GM12872 (cell line): ENCODE data around the gene ROR1.

Experiments used
- CTCF ChIP-seq: IDR thresholded peaks from 3 replicates; pipeline ENCODE4 v1.5.1; 2011; ENCODE audit warnings: low read depth, mild to moderate bottlenecking, low read length, moderate library complexity; ENCODE audit not compliant: insufficient read depth

ROR1 gene

GRCh38 chr1:63874278-63874880 is 100.6 kb downstream of the ROR1 start:
- no peak for TF ChIP-seq CTCF

GRCh38 chr1:63875636-63876035 is 101.8 kb downstream of the ROR1 start:
- TF ChIP-seq CTCF = no peak

DNA sequence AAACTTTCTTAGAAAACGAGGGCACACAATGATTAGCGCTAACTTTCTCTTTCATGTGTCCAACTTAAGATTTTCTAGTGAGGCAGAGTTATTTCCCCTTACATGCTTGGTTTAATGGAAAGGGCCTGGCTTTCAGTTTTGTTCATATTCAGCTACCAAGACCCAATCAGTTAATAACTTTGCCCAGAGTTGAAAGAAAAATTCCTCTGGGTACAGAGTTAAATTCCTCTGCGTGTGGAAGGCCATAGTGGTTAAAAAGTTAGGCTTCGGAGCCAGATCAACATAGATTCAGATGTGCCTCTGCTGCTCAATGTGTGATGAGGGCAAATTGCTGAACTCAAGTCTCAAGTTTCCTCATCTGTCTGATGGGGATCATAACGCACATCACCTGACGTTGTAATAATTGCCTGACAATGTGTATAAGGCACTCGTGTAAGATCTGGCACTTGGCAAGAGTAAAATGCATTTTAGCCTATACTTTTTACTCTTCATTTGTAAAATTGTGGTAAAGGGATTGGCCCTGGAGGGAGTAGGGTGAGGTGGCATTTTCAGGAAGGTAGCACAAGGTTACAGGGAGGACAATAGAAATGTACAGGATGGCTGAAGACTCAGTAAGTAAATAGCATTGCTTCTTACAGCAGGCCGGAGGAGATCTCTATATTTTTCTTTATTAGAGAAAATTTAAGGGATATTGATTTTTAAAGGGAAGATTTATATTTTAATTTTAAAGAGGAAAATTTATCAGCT is 103.4 kb downstream of the ROR1 start:
- TF ChIP-seq CTCF = no peak

DNA sequence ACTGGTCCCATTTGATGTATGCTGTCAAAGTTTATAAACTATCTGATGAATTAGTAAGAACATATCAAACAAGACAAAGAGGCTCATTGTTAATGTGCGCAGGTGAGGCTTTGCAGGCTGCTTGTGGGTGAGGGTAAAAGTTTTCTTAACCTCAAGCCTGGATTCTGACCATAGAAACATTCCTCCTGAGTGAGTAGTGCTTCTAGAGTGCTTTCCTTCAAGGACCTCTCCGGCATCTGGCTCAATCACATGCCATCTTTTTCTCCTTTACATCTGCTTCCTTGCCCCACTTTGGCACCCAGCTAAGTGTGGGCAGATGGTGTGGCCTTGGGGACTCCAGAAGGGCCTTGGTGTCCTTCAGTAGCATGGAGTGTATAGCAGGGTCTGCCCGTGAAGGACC is 104.0 kb downstream of the ROR1 start:
- TF ChIP-seq CTCF = no peak

GRCh38 chr1:63878932-63879331 is 105.1 kb downstream of the ROR1 start:
- TF ChIP-seq CTCF = no peak

DNA sequence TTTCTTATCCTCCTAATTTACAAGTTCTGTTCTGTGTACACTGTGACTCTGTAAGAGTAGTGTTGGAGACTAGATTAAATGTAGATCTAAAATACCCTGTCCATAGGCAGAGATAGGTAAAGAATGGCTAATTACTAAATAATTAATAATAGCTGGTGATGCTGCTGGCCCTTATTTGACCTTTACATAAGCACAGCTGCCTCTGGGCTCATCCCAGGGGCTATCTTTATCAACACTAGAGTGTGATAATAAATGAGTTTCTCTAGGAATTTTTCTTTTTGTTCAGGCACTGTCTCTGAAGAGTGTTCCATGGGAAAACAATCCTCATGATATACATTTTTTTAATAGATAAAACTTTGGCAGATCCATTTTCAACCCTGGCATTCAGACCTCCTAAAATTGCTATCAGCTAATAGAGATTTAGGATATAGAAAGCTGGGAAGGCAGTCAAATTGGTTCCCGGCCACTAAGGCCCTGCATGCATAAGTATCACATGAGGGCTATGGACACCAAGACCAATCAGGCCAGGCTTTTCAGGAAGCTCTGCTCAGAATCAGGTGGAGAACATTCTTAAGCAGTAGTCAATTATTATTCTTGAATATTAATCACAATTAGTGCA is 107.2 kb downstream of the ROR1 start:
- no peak for TF ChIP-seq CTCF

GRCh38 chr1:63882048-63882704 is 108.4 kb downstream of the ROR1 start:
- TF ChIP-seq CTCF = no peak
